GDM1 (cell line): ENCODE data around the gene WWOX.
"Not testable (repeated sequence)": the region's sequence is repeated elsewhere in the genome, so short reads cannot be mapped to it uniquely, and the experiment has no call there.

Experiments used
- DNase-seq: peaks from one replicate; lab custom pipeline; 2025; lab: John Stamatoyannopoulos, UW

The WWOX gene

GRCh38 chr16:78576941-78577340, 477.5 kb downstream of the WWOX start:
- DNase-seq = no peak

GRCh38 chr16:78577630-78578029, 478.2 kb downstream of the WWOX start:
- DNase-seq = no peak

DNA sequence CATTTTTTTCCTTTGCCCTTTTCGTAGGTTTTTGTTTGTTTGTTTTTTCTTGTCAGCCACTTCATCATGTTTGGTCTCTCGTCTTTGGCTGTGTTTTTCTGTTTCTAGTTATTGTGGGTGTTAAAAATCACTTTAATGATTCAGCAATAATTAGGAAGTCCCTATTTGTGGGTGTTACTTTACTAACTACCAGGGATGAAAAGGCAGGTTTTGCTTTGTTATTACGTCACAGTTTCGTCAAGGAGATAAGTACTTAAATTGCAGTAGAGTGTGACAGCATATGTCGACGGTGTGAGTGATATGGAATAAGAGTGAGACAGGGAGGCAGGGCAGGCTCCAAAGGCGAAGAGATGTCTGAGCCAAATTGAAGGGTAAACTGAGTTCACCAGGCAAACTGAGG, 479.6 kb downstream of the WWOX start:
- DNase-seq = no peak

DNA sequence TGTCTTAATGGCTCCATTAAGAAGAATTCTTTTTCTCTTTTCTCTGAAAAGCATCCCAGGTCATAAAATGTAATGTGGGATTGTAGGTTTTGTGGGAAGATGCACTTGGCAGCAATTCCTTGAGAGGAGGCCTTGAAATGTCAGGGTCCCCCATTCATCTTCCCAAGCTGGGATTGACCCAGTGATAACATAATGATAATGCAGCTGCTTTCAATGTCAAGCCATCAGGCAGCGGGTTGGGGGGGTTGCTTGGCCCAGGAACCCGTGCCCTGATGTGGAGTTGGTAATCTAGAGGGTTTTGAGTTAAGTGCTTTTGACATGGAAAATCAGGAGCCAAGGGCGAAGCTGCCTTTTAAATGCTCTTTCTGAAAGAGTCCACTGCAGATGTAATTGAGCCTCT, 484.0 kb downstream of the WWOX start:
- no peak for DNase-seq

DNA sequence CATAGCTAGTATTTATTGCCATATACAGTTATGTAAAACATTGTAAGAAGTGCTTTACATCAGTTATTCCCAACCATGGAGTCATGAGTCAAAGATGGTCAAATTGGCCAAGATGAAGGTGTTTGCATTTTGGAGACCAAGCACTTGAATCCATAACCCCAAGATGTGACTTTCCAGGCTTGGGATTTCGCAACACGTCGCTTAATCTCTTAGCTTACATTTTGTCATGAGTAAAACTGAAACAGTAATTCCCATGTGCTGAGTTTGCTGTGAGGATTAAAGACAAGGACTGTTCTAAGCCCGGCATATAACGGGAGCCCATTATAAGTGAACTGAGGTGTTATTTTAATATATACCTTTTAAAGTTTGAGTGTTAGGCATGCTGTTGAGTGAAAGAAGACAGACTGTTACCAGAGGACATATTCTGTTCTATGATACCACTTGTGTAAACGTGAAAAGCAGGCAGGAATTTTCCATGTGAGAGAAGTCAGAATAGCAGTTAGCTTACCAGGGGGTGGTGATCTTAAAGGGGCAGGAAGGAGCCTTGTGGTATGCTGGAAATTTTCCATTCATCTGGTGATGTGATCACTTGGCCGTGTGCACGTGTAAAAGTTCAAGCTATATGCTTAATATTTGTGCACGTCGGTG, 484.9 kb downstream of the WWOX start:
- DNase-seq = no peak

DNA sequence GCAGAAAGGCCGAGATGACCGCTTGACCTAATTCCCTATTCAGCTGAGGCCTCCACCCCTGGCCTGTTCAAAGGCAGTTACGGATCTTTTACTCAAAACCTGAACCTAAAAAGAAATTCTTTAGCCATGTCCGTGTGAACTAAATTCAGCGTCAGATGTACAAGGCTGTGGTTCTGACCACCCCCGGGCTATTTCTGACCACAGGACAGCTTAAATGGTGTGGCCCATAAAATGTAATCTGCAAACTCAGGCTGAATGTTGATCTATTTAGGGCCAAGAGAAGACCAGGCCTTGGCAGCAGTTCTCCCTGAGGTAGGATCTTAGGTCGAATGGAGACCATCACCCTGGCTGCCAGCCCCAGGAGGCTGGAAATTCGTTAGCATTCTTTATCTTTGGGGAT, 485.5 kb downstream of the WWOX start:
- no peak for DNase-seq

DNA sequence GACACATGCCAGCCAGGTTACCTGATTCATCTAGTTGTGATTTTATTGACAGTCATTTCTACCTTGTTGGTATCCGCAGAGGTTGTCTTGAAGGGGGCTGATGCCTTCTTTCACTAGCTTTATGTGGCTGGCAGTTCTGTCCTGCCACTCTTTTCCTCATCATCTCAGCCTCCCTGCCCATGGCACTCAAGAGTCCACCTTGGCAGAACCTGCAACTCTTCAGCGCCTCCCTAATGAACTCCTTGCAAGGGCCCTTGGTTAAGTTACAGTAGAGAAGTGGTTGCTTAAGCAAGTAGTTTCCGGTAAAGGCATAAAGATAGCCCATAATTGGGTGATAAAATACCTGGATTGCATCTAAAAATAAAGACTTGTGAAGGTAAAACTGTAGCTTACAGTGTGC, 489.9 kb downstream of the WWOX start:
- DNase-seq = no peak

GRCh38 chr16:78591682-78592103, 492.2 kb downstream of the WWOX start:
- no peak for DNase-seq

DNA sequence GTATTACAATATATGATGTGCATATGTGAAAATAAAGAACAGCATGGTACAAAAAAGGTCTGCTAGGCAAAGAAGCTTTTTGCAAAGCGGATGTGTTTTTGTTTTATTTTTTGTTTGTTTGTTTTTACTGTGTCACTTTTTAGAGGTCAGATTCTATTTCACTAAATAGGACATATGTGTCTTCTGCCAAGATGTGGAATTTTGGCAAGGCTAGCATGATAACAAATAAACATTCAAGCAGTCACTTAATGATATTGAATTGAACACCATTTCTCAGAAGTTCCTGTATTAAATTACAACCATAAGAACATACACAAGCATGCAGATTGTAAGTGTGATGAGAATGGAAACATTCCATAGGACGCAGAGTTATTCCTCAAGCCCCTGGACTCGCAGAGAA, 492.7 kb downstream of the WWOX start:
- DNase-seq = no peak

- DNase-seq = no peak
Measured at GRCh38 chr16:78593352-78593751, 493.9 kb downstream of the WWOX start.

DNA sequence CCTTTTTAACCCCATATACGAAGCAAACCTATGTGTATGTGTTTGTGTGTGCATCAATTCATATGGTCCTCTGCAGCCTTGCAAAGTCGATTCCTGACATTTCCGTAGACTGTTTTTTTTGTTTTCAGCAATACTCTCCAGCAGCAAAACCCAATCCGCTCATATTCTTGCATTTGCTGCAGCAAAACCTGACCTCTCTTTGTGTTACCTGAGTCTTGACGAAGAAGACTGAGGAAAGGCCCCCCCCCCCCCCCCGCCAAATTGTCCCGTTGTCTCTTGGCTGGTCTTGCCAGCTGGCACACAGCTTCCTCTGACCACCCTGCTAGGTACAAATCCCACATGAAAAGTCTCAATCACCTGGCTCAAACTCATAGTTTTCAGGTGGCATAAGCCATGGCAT, 494.7 kb downstream of the WWOX start:
- no peak for DNase-seq

GRCh38 chr16:78596348-78596995, 497.0 kb downstream of the WWOX start:
- DNase-seq = no peak

DNA sequence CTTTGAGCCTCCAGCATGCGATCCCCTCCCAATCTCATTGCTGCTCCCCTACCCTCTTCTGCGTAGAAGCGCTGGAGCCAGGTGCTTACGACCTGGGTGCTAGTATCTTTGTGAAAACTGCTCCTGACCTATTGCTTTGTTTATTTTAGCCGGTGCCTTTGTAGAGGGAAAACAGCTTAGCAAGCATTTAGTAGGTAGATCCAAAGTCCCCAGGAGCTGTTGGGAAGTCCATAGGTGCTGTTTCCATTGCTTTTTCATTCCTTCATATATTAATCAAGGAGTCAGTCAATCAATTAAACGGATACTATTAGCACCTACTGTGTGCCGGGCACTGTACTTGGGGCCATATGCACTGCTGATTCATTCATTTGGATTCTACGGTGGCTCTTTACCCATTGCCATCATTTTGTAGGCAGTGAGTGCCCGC, 497.6 kb downstream of the WWOX start:
- DNase-seq = no peak

DNA sequence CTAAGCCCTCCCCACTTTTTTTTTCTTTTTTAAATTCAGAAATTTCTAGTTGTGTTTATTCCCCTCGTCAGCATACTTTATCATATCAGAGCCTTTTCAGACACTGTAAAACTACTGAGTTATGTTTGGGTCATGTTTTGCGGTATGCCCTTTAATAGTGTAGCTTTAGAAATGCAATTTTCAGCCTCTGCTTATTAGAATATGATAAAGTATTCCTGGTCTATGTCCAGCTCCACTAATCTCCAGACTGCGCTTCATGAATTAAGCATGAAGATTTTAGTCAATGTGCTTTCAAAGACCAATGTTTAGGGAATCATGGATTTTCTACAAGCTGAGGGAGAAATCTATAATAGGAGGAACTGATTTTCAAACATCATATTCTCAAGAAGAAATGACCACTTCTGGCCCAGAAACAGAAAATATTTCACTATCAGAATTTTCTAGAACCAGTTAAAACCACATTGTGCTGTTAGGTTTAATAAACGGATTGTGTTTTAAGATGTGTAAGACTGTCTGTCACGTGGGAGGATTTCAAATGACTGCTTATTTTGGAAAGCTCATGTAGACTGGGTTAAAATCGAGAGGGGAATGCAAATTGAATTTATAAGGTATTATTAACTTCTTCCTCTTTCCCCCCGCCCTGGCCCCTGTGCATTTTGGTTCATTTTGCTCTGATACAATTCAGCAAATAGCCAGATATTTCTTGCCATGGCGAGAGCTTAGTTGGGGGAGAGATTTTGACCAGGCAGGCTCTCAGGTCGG, 498.5 kb downstream of the WWOX start:
- no peak for DNase-seq

DNA sequence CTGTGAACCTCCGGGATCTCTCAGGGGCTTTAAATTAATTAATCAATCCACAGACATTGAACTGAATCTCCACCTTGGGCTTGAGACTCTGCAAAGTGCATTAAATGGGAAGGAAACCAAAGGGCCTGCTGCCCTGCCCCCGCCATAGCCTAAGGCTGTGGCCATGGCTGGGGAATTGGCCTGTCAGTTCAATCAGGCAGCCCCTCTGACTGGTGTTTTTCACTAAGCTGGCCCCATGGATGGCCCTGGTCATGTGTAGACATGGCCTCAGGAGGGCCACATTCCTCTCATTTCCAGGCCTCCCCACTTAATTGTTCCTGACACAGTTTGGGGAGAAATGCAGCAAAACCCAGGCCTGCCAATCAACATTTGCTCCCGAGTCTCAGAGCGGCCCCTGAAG, 499.8 kb downstream of the WWOX start:
- DNase-seq = no peak

DNA sequence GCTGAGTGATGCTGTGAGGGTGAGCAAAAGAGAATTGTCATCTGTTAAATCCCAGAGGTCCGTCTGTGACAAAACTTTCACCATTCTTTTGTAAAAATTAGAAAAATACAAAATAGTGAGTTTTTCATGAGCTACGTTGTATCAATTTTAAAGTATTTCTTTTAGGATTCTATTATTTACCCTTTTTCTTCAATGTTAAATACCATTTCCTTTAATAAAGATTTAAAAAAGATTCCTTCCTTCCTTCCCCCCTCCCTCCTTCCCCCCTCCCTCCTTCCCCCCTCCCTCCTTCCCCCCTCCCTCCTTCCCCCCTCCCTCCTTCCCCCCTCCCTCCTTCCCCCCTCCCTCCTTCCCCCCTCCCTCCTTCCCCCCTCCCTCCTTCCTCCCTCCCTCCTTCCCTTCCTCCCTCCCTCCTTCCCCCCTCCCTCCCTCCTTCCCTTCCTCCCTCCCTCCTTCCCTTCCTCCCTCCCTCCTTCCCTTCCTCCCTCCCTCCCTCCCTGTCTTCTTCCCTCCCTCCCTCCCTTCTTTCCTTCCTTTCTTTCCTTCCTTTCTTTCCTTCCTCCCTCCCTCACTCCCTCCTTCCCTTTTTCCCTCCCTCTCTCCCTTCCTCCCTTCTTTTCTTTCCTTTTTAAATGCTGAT, 505.1 kb downstream of the WWOX start:
- not testable (repeated sequence) for DNase-seq

DNA sequence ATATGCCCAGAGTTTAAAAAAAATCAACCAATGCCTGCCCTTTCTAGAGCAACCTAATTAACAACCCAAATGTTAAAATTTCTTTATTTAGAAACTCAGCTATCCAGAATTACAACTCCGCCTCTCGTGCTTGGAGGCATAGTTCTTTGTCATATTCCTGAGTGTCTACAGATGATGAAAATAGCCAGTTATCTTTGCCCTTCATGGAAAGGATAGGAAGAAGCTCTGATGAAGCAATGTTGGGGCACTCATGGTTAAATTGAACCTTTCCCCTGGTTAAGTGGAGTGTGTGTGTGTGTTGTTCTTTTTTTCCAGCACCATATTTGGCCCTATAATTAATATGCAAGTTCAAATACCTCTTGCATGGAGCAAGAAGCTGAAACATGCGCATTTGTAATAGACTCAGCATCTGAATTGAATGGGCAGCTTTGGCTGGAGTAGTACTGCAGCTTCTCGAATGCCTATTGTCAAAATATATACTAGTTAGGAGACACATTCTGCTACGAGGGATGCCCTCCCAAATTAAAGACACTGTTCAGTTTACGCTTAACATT, 506.2 kb downstream of the WWOX start:
- no peak for DNase-seq

DNA sequence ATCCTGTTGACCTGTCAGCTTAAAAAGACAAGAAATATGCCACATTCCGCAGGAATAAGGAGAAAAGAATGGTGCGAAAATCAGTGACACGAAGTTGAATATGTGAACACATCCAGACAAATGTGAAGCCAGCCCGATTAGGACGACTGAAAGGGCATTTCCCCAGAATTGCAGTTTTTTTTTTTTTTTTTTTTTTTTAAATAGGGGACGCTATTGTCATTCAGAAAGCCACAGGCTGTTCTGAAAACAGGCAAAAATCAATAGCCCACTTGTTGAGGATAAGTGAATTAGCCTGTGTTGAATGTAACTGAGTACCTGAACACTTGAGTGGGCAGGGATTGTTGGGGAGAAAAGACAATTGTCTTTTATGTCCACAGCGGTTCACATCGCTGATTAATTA, 507.1 kb downstream of the WWOX start:
- no peak for DNase-seq

DNA sequence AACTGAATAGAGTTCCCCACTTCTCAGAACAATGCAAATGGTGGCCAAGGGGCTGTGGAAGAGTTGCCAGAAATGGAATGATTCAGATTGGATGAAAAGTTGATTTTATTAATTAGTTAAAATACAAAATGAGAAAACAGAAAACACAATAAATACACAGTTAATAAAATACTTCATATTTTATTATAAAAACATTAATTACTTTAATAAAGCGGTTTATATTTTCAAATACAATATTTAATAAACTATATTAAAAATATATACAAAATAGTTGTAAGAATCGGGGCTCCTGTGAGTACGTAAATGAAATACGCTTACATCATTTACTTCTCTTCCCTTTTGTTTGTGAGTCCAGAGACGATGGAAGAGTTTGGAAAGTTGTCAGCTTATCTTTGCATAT, 507.6 kb downstream of the WWOX start:
- DNase-seq = no peak

- DNase-seq = no peak
Measured at GRCh38 chr16:78607465-78607864, 508.0 kb downstream of the WWOX start.

DNA sequence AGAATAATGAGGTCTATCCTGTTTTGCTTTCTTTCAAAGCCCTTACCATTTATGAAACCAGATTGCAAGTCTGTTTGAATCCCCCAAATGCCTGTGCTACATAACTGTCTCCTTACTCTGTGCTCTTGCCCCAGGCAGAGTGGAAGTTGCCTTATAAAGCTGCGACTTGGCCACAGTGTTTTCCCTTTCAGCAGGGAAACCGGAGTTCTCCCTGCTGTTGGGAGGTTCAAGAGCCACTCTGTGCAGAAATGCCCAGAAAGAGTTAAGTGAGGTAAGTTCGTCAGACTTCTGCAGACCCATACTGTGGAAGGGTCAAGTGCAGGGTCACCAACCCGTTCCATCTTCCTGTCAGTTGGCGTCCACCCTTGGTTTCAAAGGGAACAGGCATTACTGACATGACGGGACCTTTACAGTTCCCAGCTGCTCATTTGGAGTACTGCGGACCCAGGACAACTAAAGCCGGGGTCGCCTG, 508.9 kb downstream of the WWOX start:
- no peak for DNase-seq
